ENCODE results near the gene NOC4L. TPM values are rescaled to one million over a fixed set of nuclear protein-coding genes. Genes with fewer than 3 reads are reported as not detected.

The NOC4L gene
- total RNA-seq, 4 donors from 2014 or later: 7.5 to 13.4 (median 9.5) TPM

GRCh38 chr12:132163911-132164288 is 19.6 kb downstream of the NOC4L start:
- H3K27me3 ChIP-seq: peaks cover 71% of the 10 kb centered on the region
- 34 to 73% methylated on average over 6 to 8 of the region's 11 CpGs for WGBS, 2 donors (ENCODE audit: low coverage in 1 of 2)
- no peak overlapping the region for H3K4me3 ChIP-seq
- H3K36me3 ChIP-seq: no peaks in the 10 kb centered on the region
- H3K4me1 ChIP-seq: peaks cover 0 to 19% (median 8%) of the 10 kb centered on the region in 3 donors
- no peak overlapping the region for H3K27ac ChIP-seq
- H3K9me3 ChIP-seq: no peaks in the 10 kb centered on the region
- TF ChIP-seq EP300 (IDR thresholded peaks at IDR 0.05) (no peak), CTCF (IDR thresholded peaks at IDR 0.05) (peak in 1 of 4 experiments; percentile 10)
- no peak for ATAC-seq

GRCh38 chr12:132164426-132164825 is 20.2 kb downstream of the NOC4L start:
- 66 to 72% methylated on average over 6 to 7 of the region's 7 CpGs for WGBS, 2 donors (ENCODE audit: low coverage in 1 of 2)
- no peak for ATAC-seq
- Histone ChIP-seq H3K36me3 (no peaks in the 10 kb centered on the region), H3K27me3 (peaks cover 76% of the 10 kb centered on the region), H3K4me3 (no peak overlapping the region), H3K4me1 (peaks cover 0 to 19% (median 8%) of the 10 kb centered on the region in 3 donors), H3K27ac (no peak overlapping the region), H3K9me3 (no peaks in the 10 kb centered on the region)
- TF ChIP-seq CTCF (IDR thresholded peaks at IDR 0.05) (no peak), POLR2AphosphoS5 (IDR thresholded peaks at IDR 0.05) (no peak), EP300 (IDR thresholded peaks at IDR 0.05) (no peak), POLR2A (IDR thresholded peaks at IDR 0.05) (no peak)

GRCh38 chr12:132165584-132165983 is 21.3 kb downstream of the NOC4L start:
- no peaks in the 10 kb centered on the region for H3K36me3 ChIP-seq
- no peaks in the 10 kb centered on the region for H3K9me3 ChIP-seq
- H3K4me1 ChIP-seq: peaks cover 0 to 19% (median 8%) of the 10 kb centered on the region in 3 donors
- no peak overlapping the region for H3K27ac ChIP-seq
- H3K27me3 ChIP-seq: peaks cover 83% of the 10 kb centered on the region
- no peak overlapping the region for H3K4me3 ChIP-seq
- ATAC-seq: no peak
- no peak for TF ChIP-seq POLR2AphosphoS5 (IDR thresholded peaks at IDR 0.05)
- WGBS, 2 donors (ENCODE audit: low coverage in 1 of 2): 90 to 93% methylated on average over 6 of the region's 6 CpGs

- peaks cover 0 to 19% (median 8%) of the 10 kb centered on the region in 3 donors for H3K4me1 ChIP-seq
- H3K36me3 ChIP-seq: no peaks in the 10 kb centered on the region
- ATAC-seq: no peak
- WGBS, 2 donors (ENCODE audit: low coverage in 1 of 2): 87 to 97% methylated on average over 2 of the region's 2 CpGs
- TF ChIP-seq POLR2AphosphoS5 (IDR thresholded peaks at IDR 0.05) (no peak), CTCF (IDR thresholded peaks at IDR 0.05) (no peak), EP300 (IDR thresholded peaks at IDR 0.05) (no peak), POLR2A (IDR thresholded peaks at IDR 0.05) (no peak)
- peaks cover 83% of the 10 kb centered on the region for H3K27me3 ChIP-seq
- no peaks in the 10 kb centered on the region for H3K9me3 ChIP-seq
- no peak overlapping the region for H3K27ac ChIP-seq
- H3K4me3 ChIP-seq: no peak overlapping the region
Measured at GRCh38 chr12:132166093-132166492, 21.8 kb downstream of the NOC4L start.

- WGBS, 2 donors (ENCODE audit: low coverage in 1 of 2): 87 to 95% methylated on average over 2 to 3 of the region's 10 CpGs
- Histone ChIP-seq H3K4me3 (no peak overlapping the region), H3K27me3 (peaks cover 88% of the 10 kb centered on the region), H3K27ac (no peak overlapping the region), H3K9me3 (no peaks in the 10 kb centered on the region), H3K4me1 (peaks cover 0 to 17% (median 8%) of the 10 kb centered on the region in 3 donors), H3K36me3 (no peaks in the 10 kb centered on the region)
- no peak for ATAC-seq
- TF ChIP-seq CTCF (IDR thresholded peaks at IDR 0.05) (no peak), EP300 (IDR thresholded peaks at IDR 0.05) (no peak), POLR2AphosphoS5 (IDR thresholded peaks at IDR 0.05) (no peak), POLR2A (IDR thresholded peaks at IDR 0.05) (no peak)
Measured at GRCh38 chr12:132166801-132167591, 22.7 kb downstream of the NOC4L start.
